ENCODE results near the gene WDR64. TPM values are rescaled to one million over a fixed set of nuclear protein-coding genes. Genes with fewer than 3 reads are reported as not detected.

The WDR64 gene
- polyA plus RNA-seq, 1 donor from 2014 or later, result 0.21 TPM

GRCh38 chr1:241644259-241644658, 7.8 kb upstream of the WDR64 start:
- Histone ChIP-seq H4K20me1 (ENCODE audit: insufficient read depth) (no peaks in the 10 kb centered on the region), H3F3A (ENCODE audit: insufficient read depth, low read length, poor library complexity, severe bottlenecking) (no peaks in the 10 kb centered on the region), H3K9ac (ENCODE audit: low read length) (no peak overlapping the region), H3K36me3 (ENCODE audit: insufficient read depth, low read length) (no peaks in the 10 kb centered on the region), H3K9me3 (ENCODE audit: low read length) (no peaks in the 10 kb centered on the region), H3K27ac (ENCODE audit: low read length) (no peak overlapping the region), H3K4me3 (ENCODE audit: low read length) (no peak overlapping the region), H2AFZ (ENCODE audit: low read depth, low read length) (no peak overlapping the region), H3K4me2 (ENCODE audit: low read length) (no peak overlapping the region), H3K27me3 (ENCODE audit: insufficient read depth, low read depth, low read length) (no peaks in the 10 kb centered on the region), H3K79me2 (replicated peaks; ENCODE audit: insufficient read depth, low read length) (peaks cover 2% of the 10 kb centered on the region), H3K9me2 (ENCODE audit: insufficient read depth, low read length) (no peaks in the 10 kb centered on the region)
- TF ChIP-seq TAF1 (IDR thresholded peaks at IDR 0.05; ENCODE audit: low read depth), result no peak
- no peak for TF ChIP-seq REST (IDR thresholded peaks at IDR 0.05; ENCODE audit: borderline replicate concordance)
- no peak for TF ChIP-seq SMC3 (conservative IDR thresholded peaks at IDR 0.05; ENCODE audit: poor library complexity)
- no peak for TF ChIP-seq EP300 (conservative IDR thresholded peaks at IDR 0.05; ENCODE audit: poor library complexity, severe bottlenecking)
- no peak for TF ChIP-seq MXI1 (conservative IDR thresholded peaks at IDR 0.05; ENCODE audit: poor library complexity, severe bottlenecking)
- TF ChIP-seq POLR2AphosphoS5 (IDR thresholded peaks at IDR 0.05), result no peak
- TF ChIP-seq RAD21 (conservative IDR thresholded peaks at IDR 0.05), result no peak
- TF ChIP-seq EZH2 (IDR thresholded peaks at IDR 0.05; ENCODE audit: borderline replicate concordance, insufficient read depth, low read length, poor library complexity, severe bottlenecking), result no peak
- TF ChIP-seq CTCF (IDR thresholded peaks at IDR 0.05; ENCODE audit: poor library complexity, severe bottlenecking), result no peak

GRCh38 chr1:241645199-241645598, 6.9 kb upstream of the WDR64 start:
- Histone ChIP-seq H3K79me2 (replicated peaks; ENCODE audit: insufficient read depth, low read length) (no peaks in the 10 kb centered on the region), H3F3A (ENCODE audit: insufficient read depth, low read length, poor library complexity, severe bottlenecking) (no peaks in the 10 kb centered on the region), H3K9me2 (ENCODE audit: insufficient read depth, low read length) (no peaks in the 10 kb centered on the region), H3K9ac (ENCODE audit: low read length) (no peak overlapping the region), H4K20me1 (ENCODE audit: insufficient read depth) (no peaks in the 10 kb centered on the region), H3K27me3 (ENCODE audit: insufficient read depth, low read depth, low read length) (no peaks in the 10 kb centered on the region), H3K4me2 (ENCODE audit: low read length) (no peak overlapping the region), H3K4me3 (ENCODE audit: low read length) (no peak overlapping the region), H3K36me3 (ENCODE audit: insufficient read depth, low read length) (no peaks in the 10 kb centered on the region), H2AFZ (ENCODE audit: low read depth, low read length) (no peak overlapping the region), H3K9me3 (ENCODE audit: low read length) (no peaks in the 10 kb centered on the region), H3K27ac (ENCODE audit: low read length) (no peak overlapping the region)
- no peak for TF ChIP-seq EZH2 (IDR thresholded peaks at IDR 0.05; ENCODE audit: borderline replicate concordance, insufficient read depth, low read length, poor library complexity, severe bottlenecking)
- no peak for TF ChIP-seq REST (IDR thresholded peaks at IDR 0.05; ENCODE audit: borderline replicate concordance)
- TF ChIP-seq CTCF (IDR thresholded peaks at IDR 0.05; ENCODE audit: poor library complexity, severe bottlenecking), result no peak
- no peak for TF ChIP-seq EP300 (conservative IDR thresholded peaks at IDR 0.05; ENCODE audit: poor library complexity, severe bottlenecking)
- no peak for TF ChIP-seq RAD21 (conservative IDR thresholded peaks at IDR 0.05)
- TF ChIP-seq MXI1 (conservative IDR thresholded peaks at IDR 0.05; ENCODE audit: poor library complexity, severe bottlenecking), result no peak
- TF ChIP-seq SMC3 (conservative IDR thresholded peaks at IDR 0.05; ENCODE audit: poor library complexity), result no peak
- TF ChIP-seq POLR2AphosphoS5 (IDR thresholded peaks at IDR 0.05), result no peak
- no peak for TF ChIP-seq TAF1 (IDR thresholded peaks at IDR 0.05; ENCODE audit: low read depth)

All from neural cell (in vitro differentiated cells).